Loucy (cell line): Measurements from ENCODE around the gene COL2A1.

Experiments
- EZH2phosphoT487 ChIP-seq: fragments of 200-600 bp; IDR thresholded peaks from 2 replicates; pipeline ENCODE4 v1.6.1; 2018; ENCODE audit warnings: antibody characterized with exemption, mild to moderate bottlenecking, moderate library complexity, borderline replicate concordance
- TF ChIP-seq, protein P1 (sequence below): fragments of 200-600 bp; sonication (generic); conservative IDR thresholded peaks from 2 replicates; pipeline ENCODE4 v1.5.1; 2014; ENCODE audit warnings: mild to moderate bottlenecking, antibody characterized with exemption, low read length

DNA sequence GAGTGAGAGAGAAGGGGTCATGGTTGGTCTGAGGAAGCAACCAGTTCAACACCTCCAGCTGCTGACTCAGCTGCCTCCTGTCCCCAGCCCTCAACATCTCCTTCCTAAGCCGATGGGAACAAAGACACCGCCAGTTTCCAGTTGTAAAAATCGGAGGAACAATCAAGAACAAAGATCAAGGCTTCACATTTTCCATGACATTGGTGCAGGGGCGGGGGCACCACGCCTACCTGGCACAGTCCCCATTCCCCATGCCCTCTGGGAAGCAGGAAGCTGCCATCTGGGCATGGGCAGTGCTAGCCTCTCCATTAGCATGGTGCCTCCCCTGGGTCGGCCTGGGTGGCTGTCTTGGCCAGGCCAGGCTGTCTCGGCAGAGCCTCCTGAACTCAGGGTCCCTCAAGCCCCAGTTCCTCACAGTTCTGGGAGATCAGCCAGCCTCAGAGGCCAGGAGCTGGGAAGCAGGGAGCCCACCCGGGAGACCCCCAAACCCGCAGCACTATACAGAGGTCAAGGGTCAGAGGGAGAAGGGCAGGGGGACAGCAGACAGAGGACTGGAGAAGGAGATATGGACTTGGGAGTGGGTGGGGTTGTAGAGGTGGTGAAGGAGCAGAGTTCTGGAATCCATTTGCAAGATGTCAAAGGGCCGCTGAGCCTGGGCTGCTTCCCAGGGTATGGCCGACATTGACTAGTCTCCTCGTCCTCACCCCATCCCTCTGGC is 60.5 kb downstream of the COL2A1 start:
- TF ChIP-seq, protein P1, sequence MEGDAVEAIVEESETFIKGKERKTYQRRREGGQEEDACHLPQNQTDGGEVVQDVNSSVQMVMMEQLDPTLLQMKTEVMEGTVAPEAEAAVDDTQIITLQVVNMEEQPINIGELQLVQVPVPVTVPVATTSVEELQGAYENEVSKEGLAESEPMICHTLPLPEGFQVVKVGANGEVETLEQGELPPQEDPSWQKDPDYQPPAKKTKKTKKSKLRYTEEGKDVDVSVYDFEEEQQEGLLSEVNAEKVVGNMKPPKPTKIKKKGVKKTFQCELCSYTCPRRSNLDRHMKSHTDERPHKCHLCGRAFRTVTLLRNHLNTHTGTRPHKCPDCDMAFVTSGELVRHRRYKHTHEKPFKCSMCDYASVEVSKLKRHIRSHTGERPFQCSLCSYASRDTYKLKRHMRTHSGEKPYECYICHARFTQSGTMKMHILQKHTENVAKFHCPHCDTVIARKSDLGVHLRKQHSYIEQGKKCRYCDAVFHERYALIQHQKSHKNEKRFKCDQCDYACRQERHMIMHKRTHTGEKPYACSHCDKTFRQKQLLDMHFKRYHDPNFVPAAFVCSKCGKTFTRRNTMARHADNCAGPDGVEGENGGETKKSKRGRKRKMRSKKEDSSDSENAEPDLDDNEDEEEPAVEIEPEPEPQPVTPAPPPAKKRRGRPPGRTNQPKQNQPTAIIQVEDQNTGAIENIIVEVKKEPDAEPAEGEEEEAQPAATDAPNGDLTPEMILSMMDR, result no peak
- TF ChIP-seq EZH2phosphoT487, result no peak
